Loucy (cell line): Measurements from ENCODE around the gene LNPEP.

Experiments used
- H2AFZ ChIP-seq: fragments of 200-600 bp; sonication (generic); 2 replicates; pipeline ENCODE4 v1.6.0; 2016; ENCODE audit warnings: antibody characterized with exemption, mild to moderate bottlenecking, low read length, moderate library complexity
- H3F3A ChIP-seq: fragments of 200-600 bp; 2 replicates; pipeline ENCODE4 v1.6.0; 2016; ENCODE audit warnings: antibody characterized with exemption, low read depth, mild to moderate bottlenecking
- H3K27me3 ChIP-seq: fragments of 200-600 bp; sonication (generic); 2 replicates; pipeline ENCODE4 v1.6.1; 2014; ENCODE audit warnings: low read length, mild to moderate bottlenecking; ENCODE audit not compliant: insufficient read depth, poor library complexity, severe bottlenecking
- H3K36me3 ChIP-seq: fragments of 200-600 bp; sonication (generic); 2 replicates; pipeline ENCODE4 v1.6.1; 2016; ENCODE audit warnings: low read length; ENCODE audit not compliant: insufficient read depth
- H3K4me1 ChIP-seq: fragments of 200-600 bp; sonication (generic); 2 replicates; pipeline ENCODE4 v1.5.1; 2014; ENCODE audit warnings: low read length, mild to moderate bottlenecking; ENCODE audit not compliant: insufficient read depth, poor library complexity, severe bottlenecking
- H3K4me2 ChIP-seq: fragments of 200-600 bp; sonication (generic); 2 replicates; pipeline ENCODE4 v1.6.0; 2014; ENCODE audit warnings: antibody characterized with exemption, low read length, low read depth, mild to moderate bottlenecking; ENCODE audit not compliant: poor library complexity, severe bottlenecking
- H3K4me3 ChIP-seq: fragments of 200-600 bp; sonication (generic); 2 replicates; pipeline ENCODE4 v1.5.1; 2014; ENCODE audit warnings: low read length, mild to moderate bottlenecking, mixed read lengths; ENCODE audit not compliant: poor library complexity, severe bottlenecking
- H3K79me2 ChIP-seq: fragments of 200-600 bp; sonication (generic); 2 replicates; pipeline ENCODE4 v1.6.1; 2014; ENCODE audit warnings: low read length; ENCODE audit not compliant: insufficient read depth
- H3K9ac ChIP-seq: fragments of 200-600 bp; sonication (generic); 2 replicates; pipeline ENCODE4 v1.6.0; 2014; ENCODE audit warnings: mild to moderate bottlenecking, low read depth, low read length, moderate library complexity; ENCODE audit not compliant: poor library complexity, severe bottlenecking
- H3K9me2 ChIP-seq: fragments of 200-600 bp; sonication (generic); replicated peaks from 2 replicates; pipeline ENCODE4 v1.6.1; 2016; ENCODE audit warnings: low read depth, low read length, mixed read lengths
- H3K9me3 ChIP-seq: fragments of 200-600 bp; sonication (generic); 2 replicates; pipeline ENCODE4 v1.6.1; 2014; ENCODE audit warnings: mild to moderate bottlenecking, antibody characterized with exemption, low read length, low read depth; ENCODE audit not compliant: insufficient read depth
- H4K20me1 ChIP-seq: fragments of 200-600 bp; sonication (generic); 2 replicates; pipeline ENCODE4 v1.6.0; 2014; ENCODE audit warnings: antibody characterized with exemption, low read length, mild to moderate bottlenecking; ENCODE audit not compliant: insufficient read depth, poor library complexity, severe bottlenecking
- EZH2phosphoT487 ChIP-seq: fragments of 200-600 bp; IDR thresholded peaks from 2 replicates; pipeline ENCODE4 v1.6.1; 2018; ENCODE audit warnings: antibody characterized with exemption, mild to moderate bottlenecking, moderate library complexity, borderline replicate concordance
- TF ChIP-seq, protein P1 (sequence below): fragments of 200-600 bp; sonication (generic); conservative IDR thresholded peaks from 2 replicates; pipeline ENCODE4 v1.5.1; 2014; ENCODE audit warnings: mild to moderate bottlenecking, antibody characterized with exemption, low read length

LNPEP gene

DNA sequence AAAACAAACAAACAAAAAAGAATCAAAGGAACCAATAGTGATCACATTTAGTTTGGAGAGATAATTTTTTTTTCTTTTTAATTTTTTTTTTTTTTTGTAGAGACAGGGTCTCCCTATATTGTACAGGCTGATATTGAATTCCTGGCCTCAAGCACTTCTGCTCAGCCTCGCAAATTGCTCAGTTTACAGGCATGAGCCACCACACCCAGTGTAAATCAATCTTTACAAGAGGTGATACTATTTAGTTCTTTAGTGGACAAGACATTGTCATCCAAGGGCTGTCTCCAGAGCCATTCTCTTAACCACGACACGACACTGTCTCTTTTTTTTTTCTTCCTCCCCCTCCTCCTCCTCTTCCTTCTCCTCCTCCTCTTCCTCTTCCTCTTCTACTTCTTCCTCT, 30.0 kb upstream of the LNPEP start:
- peaks cover 8% of the 10 kb centered on the region; the same call in 1 of the 2 replicates for H3K36me3 ChIP-seq

DNA sequence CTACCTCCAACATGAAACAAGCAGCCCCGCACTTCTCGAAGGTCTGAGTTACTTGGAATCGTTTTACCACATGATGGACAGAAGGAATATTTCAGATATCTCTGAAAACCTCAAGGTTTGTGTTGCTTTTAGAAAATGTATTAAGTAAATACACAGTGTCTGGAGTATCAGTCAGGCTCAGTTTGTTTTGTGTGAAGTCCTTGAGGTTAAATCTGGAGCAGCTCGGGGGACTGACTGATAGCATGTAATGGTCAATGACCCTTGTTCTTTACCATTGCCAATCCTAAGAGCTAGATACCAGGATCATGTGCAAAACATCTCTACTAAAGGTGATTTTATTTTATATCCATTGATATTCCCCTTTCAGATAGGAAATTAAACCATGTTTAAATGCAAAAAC, 26.9 kb upstream of the LNPEP start:
- H3K36me3 ChIP-seq, result no peaks in the 10 kb centered on the region; the same call in 1 of the 2 replicates
- H2AFZ ChIP-seq, result no peak overlapping the region
- H3F3A ChIP-seq, result no peaks in the 10 kb centered on the region
- H3K9me3 ChIP-seq, result no peaks in the 10 kb centered on the region
- TF ChIP-seq EZH2phosphoT487, result no peak
- TF ChIP-seq, protein P1, sequence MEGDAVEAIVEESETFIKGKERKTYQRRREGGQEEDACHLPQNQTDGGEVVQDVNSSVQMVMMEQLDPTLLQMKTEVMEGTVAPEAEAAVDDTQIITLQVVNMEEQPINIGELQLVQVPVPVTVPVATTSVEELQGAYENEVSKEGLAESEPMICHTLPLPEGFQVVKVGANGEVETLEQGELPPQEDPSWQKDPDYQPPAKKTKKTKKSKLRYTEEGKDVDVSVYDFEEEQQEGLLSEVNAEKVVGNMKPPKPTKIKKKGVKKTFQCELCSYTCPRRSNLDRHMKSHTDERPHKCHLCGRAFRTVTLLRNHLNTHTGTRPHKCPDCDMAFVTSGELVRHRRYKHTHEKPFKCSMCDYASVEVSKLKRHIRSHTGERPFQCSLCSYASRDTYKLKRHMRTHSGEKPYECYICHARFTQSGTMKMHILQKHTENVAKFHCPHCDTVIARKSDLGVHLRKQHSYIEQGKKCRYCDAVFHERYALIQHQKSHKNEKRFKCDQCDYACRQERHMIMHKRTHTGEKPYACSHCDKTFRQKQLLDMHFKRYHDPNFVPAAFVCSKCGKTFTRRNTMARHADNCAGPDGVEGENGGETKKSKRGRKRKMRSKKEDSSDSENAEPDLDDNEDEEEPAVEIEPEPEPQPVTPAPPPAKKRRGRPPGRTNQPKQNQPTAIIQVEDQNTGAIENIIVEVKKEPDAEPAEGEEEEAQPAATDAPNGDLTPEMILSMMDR, result no peak
- H4K20me1 ChIP-seq, result no peaks in the 10 kb centered on the region
- no peaks in the 10 kb centered on the region for H3K4me1 ChIP-seq
- no peak overlapping the region for H3K4me3 ChIP-seq
- H3K4me2 ChIP-seq, result no peak overlapping the region
- no peak overlapping the region for H3K9ac ChIP-seq
- no peaks in the 10 kb centered on the region for H3K27me3 ChIP-seq
- no peaks in the 10 kb centered on the region for H3K9me2 ChIP-seq
- no peaks in the 10 kb centered on the region for H3K79me2 ChIP-seq

More for the DNA sequence above, 30.0 kb upstream of the LNPEP start:
- Histone ChIP-seq H3K9me2 (no peaks in the 10 kb centered on the region), H3K27me3 (no peaks in the 10 kb centered on the region), H3K79me2 (no peaks in the 10 kb centered on the region), H3K9me3 (no peaks in the 10 kb centered on the region), H4K20me1 (no peaks in the 10 kb centered on the region), H3K4me2 (no peak overlapping the region), H3F3A (no peaks in the 10 kb centered on the region), H3K9ac (no peak overlapping the region), H3K4me1 (no peaks in the 10 kb centered on the region), H3K4me3 (no peak overlapping the region), H2AFZ (no peak overlapping the region)
- no peak for TF ChIP-seq EZH2phosphoT487
- TF ChIP-seq, protein P1, result no peak

DNA sequence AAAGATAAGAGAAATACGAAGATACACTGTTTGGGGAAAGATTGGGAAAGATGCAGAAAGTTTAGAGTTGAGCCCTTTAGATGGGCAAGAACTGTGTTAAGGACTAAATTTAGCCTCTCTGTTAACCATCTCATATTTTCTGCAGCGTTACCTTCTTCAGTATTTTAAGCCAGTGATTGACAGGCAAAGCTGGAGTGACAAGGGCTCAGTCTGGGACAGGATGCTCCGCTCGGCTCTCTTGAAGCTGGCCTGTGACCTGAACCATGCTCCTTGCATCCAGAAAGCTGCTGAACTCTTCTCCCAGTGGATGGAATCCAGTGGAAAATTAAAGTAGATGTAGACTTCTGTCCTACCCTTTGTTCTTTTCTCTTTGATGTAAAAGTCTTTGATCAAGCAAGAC, 26.4 kb upstream of the LNPEP start:
- Histone ChIP-seq H3K9me3 (no peaks in the 10 kb centered on the region), H3K9ac (no peak overlapping the region), H3K4me2 (no peak overlapping the region), H3K36me3 (no peaks in the 10 kb centered on the region; the same call in 1 of the 2 replicates), H4K20me1 (no peaks in the 10 kb centered on the region), H3K9me2 (no peaks in the 10 kb centered on the region), H3K4me3 (no peak overlapping the region), H3F3A (no peaks in the 10 kb centered on the region), H3K4me1 (peaks cover 4% of the 10 kb centered on the region), H3K79me2 (no peaks in the 10 kb centered on the region), H3K27me3 (no peaks in the 10 kb centered on the region), H2AFZ (no peak overlapping the region)
- TF ChIP-seq, protein P1, result no peak
- no peak for TF ChIP-seq EZH2phosphoT487
